HG03354 (cell line): Measurements from ENCODE around the gene HOXD4.

Source experiments
- ATAC-seq: cut with Tn5 transposase; IDR thresholded peaks from one replicate; pipeline ENCODE4 v1.9.1; 2021; ENCODE audit warnings: mild to moderate bottlenecking; ENCODE audit not compliant: unreplicated experiment, poor library complexity, severe bottlenecking

HOXD4 gene

GRCh38 chr2:176124947-176125771 lies 26.2 kb upstream of the HOXD4 start:
- ATAC-seq: no peak

- ATAC-seq: no peak
Observed at GRCh38 chr2:176125772-176126054, 25.6 kb upstream of the HOXD4 start.

- ATAC-seq: no peak
Observed at GRCh38 chr2:176126929-176127773, 24.2 kb upstream of the HOXD4 start.

GRCh38 chr2:176127774-176128072 lies 23.6 kb upstream of the HOXD4 start:
- no peak for ATAC-seq

GRCh38 chr2:176128172-176128981 lies 23.0 kb upstream of the HOXD4 start:
- ATAC-seq: no peak

GRCh38 chr2:176128982-176129796 lies 22.2 kb upstream of the HOXD4 start, which contains the start of gene HOXD8:
HOXD8 (plus strand) TSS chr2:176129705; CDS start chr2:176130367, 662 bp downstream.
- no peak for ATAC-seq

- ATAC-seq: no peak
Observed at GRCh38 chr2:176129813-176130146, 21.6 kb upstream of the HOXD4 start.

- no peak for ATAC-seq
Observed at GRCh38 chr2:176130147-176130956, 21.0 kb upstream of the HOXD4 start.

- no peak for ATAC-seq
Observed at GRCh38 chr2:176130957-176131847, 20.1 kb upstream of the HOXD4 start.

GRCh38 chr2:176131848-176132158 lies 19.5 kb upstream of the HOXD4 start:
- no peak for ATAC-seq

- ATAC-seq: no peak
Observed at GRCh38 chr2:176132205-176133171, 18.9 kb upstream of the HOXD4 start.

GRCh38 chr2:176133389-176133788 lies 18.0 kb upstream of the HOXD4 start:
- ATAC-seq: no peak

- no peak for ATAC-seq
Observed at GRCh38 chr2:176134035-176134434, 17.3 kb upstream of the HOXD4 start.

GRCh38 chr2:176135035-176135440 lies 16.3 kb upstream of the HOXD4 start:
- no peak for ATAC-seq

- ATAC-seq: no peak
Observed at GRCh38 chr2:176136374-176137251, 14.7 kb upstream of the HOXD4 start.

- ATAC-seq: no peak
Observed at GRCh38 chr2:176137252-176137580, 14.1 kb upstream of the HOXD4 start.
